ENCODE data around the gene CDH13. TPM values are rescaled to one million over a fixed set of nuclear protein-coding genes. Genes with fewer than 3 reads are reported as not detected.

Gene CDH13
- total and polyA plus RNA-seq, 9 of the 15 experiments (the other 6 are each of a cell fraction or from before 2014, with no cell fraction given), result 0.03 TPM; not detected in 8

GRCh38 chr16:83058376-83058775, 431.6 kb downstream of the CDH13 start:
- in situ Hi-C loops (cut with MboI) (no loop called here), intact Hi-C loops (cut with micrococcal nuclease) (no loop called here)
- Histone ChIP-seq H3K9me3 (replicated peaks; ENCODE audit: control insufficient read depth, insufficient read depth, low read depth, low read length) (peaks cover 3% of the 10 kb centered on the region), H3K9me1 (ENCODE audit: control insufficient read depth, insufficient read depth, low read length) (no peaks in the 10 kb centered on the region), H3K4me1 (replicated peaks in 1 of 2; ENCODE audit: control insufficient read depth in 2 of 2, insufficient read depth in 2 of 2, low read length in 2 of 2) (no peaks in the 10 kb centered on the region), H3K79me2 (ENCODE audit: control insufficient read depth, insufficient read depth, low read length) (no peaks in the 10 kb centered on the region), H3K4me3 (no peak overlapping the region), H3K4me2 (ENCODE audit: insufficient read depth, low read length) (no peak overlapping the region), H3K27ac (ENCODE audit: extremely low read depth, low read depth, low read length) (no peak overlapping the region), H2AFZ (ENCODE audit: low read depth, low read length) (no peak overlapping the region), H3K36me3 (ENCODE audit: control insufficient read depth, insufficient read depth, low read length) (no peaks in the 10 kb centered on the region), H3K9ac (ENCODE audit: insufficient read depth in 1 of 2, low read depth in 2 of 2, low read length in 2 of 2) (no peak overlapping the region), H4K20me1 (replicated peaks; ENCODE audit: control insufficient read depth, insufficient read depth, low read length) (no peaks in the 10 kb centered on the region), H3K27me3 (ENCODE audit: control insufficient read depth in 2 of 2, insufficient read depth in 2 of 2, low read length in 2 of 2) (no peaks in the 10 kb centered on the region)
- ChIA-PET CTCF (ENCODE audit: low intra/inter-chr PET ratio) (no interaction called here), POLR2A (no interaction called here)
- 0% methylated on average over 3 of the region's 3 CpGs for WGBS (ENCODE audit: insufficient coverage, low coverage, missing lambda C conversion rate)
- TF ChIP-seq ZBED1 (IDR thresholded peaks at IDR 0.05), result no peak
- TF ChIP-seq TEAD4 (IDR thresholded peaks at IDR 0.05; ENCODE audit: low read length), result no peak
- no peak for TF ChIP-seq TEAD4 (CRISPR knock-in tag; IDR thresholded peaks at IDR 0.05; ENCODE audit: borderline replicate concordance)
- TF ChIP-seq CREB3L1 (IDR thresholded peaks at IDR 0.05; ENCODE audit: borderline replicate concordance, low read depth), result no peak
- no peak for TF ChIP-seq ZBTB2 (IDR thresholded peaks at IDR 0.05)
- TF ChIP-seq BDP1 (IDR thresholded peaks at IDR 0.05; ENCODE audit: insufficient read depth, insufficient read length), result no peak
- no peak for TF ChIP-seq RNF219 (CRISPR knock-in tag; IDR thresholded peaks at IDR 0.05)
- no peak for TF ChIP-seq MYNN (IDR thresholded peaks at IDR 0.05)
- TF ChIP-seq MYNN (CRISPR knock-in tag; IDR thresholded peaks at IDR 0.05), result no peak
- TF ChIP-seq CBX5 (IDR thresholded peaks at IDR 0.05; ENCODE audit: borderline replicate concordance, low read depth), result no peak
- no peak for TF ChIP-seq ZNF668 (CRISPR knock-in tag; IDR thresholded peaks at IDR 0.05)
- TF ChIP-seq GTF2B (IDR thresholded peaks at IDR 0.05; ENCODE audit: extremely low read depth, insufficient read length), result no peak
- no peak for FAIRE-seq
- no TSS peak for BruUV-seq (replicated peaks)
- no peak for ATAC-seq
- no peak for DNase-seq (ENCODE audit: extremely low read depth in 1 of 4, low spot score in 3 of 4)

Measured in K562 (cell line).